ENCODE results near the gene GRB2. TPM values are rescaled to one million over a fixed set of nuclear protein-coding genes. Genes with fewer than 3 reads are reported as not detected.

The GRB2 gene
- total RNA-seq, 1 experiment from 2014 or later, result 92.6 TPM

- TF ChIP-seq ARID4B (CRISPR knock-in tag; IDR thresholded peaks at IDR 0.05; ENCODE audit: borderline replicate concordance) (no peak), ESRRA (CRISPR knock-in tag; IDR thresholded peaks at IDR 0.05; ENCODE audit: borderline replicate concordance) (no peak), CTCF (IDR thresholded peaks at IDR 0.05) (no peak)
- TF ChIP-seq, protein P1, sequence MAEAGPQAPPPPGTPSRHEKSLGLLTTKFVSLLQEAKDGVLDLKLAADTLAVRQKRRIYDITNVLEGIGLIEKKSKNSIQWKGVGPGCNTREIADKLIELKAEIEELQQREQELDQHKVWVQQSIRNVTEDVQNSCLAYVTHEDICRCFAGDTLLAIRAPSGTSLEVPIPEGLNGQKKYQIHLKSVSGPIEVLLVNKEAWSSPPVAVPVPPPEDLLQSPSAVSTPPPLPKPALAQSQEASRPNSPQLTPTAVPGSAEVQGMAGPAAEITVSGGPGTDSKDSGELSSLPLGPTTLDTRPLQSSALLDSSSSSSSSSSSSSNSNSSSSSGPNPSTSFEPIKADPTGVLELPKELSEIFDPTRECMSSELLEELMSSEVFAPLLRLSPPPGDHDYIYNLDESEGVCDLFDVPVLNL (CRISPR knock-in tag; IDR thresholded peaks at IDR 0.05; ENCODE audit: borderline replicate concordance, low read depth), result no peak
These were observed 48.7 kb upstream of the GRB2 start (continued) for GRCh38 chr17:75454193-75454592.

GRCh38 chr17:75450270-75450669, 44.8 kb upstream of the GRB2 start:
- peaks cover under 1% of the 10 kb centered on the region for H3K4me1 Mint-ChIP-seq
- POLR2A ChIA-PET, result no interaction called here
- DNase-seq (ENCODE audit: low spot score) (no peak), ATAC-seq (no peak)
- CTCF ChIA-PET, result no interaction called here
- H3K27me3 Mint-ChIP-seq (ENCODE audit: low read depth), result no peaks in the 10 kb centered on the region
- H3K27ac Mint-ChIP-seq, result no peak overlapping the region
- no peaks in the 10 kb centered on the region for H3K36me3 Mint-ChIP-seq
- H3K4me3 Mint-ChIP-seq, result no peak overlapping the region
- TF ChIP-seq, protein P2, sequence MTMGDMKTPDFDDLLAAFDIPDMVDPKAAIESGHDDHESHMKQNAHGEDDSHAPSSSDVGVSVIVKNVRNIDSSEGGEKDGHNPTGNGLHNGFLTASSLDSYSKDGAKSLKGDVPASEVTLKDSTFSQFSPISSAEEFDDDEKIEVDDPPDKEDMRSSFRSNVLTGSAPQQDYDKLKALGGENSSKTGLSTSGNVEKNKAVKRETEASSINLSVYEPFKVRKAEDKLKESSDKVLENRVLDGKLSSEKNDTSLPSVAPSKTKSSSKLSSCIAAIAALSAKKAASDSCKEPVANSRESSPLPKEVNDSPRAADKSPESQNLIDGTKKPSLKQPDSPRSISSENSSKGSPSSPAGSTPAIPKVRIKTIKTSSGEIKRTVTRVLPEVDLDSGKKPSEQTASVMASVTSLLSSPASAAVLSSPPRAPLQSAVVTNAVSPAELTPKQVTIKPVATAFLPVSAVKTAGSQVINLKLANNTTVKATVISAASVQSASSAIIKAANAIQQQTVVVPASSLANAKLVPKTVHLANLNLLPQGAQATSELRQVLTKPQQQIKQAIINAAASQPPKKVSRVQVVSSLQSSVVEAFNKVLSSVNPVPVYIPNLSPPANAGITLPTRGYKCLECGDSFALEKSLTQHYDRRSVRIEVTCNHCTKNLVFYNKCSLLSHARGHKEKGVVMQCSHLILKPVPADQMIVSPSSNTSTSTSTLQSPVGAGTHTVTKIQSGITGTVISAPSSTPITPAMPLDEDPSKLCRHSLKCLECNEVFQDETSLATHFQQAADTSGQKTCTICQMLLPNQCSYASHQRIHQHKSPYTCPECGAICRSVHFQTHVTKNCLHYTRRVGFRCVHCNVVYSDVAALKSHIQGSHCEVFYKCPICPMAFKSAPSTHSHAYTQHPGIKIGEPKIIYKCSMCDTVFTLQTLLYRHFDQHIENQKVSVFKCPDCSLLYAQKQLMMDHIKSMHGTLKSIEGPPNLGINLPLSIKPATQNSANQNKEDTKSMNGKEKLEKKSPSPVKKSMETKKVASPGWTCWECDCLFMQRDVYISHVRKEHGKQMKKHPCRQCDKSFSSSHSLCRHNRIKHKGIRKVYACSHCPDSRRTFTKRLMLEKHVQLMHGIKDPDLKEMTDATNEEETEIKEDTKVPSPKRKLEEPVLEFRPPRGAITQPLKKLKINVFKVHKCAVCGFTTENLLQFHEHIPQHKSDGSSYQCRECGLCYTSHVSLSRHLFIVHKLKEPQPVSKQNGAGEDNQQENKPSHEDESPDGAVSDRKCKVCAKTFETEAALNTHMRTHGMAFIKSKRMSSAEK (CRISPR knock-in tag; IDR thresholded peaks at IDR 0.05; ENCODE audit: borderline replicate concordance), result no peak
- TF ChIP-seq EMX1 (CRISPR knock-in tag; IDR thresholded peaks at IDR 0.05) (no peak), SOX15 (CRISPR knock-in tag; IDR thresholded peaks at IDR 0.05) (no peak), NFYB (CRISPR knock-in tag; conservative IDR thresholded peaks at IDR 0.05; ENCODE audit: low read depth) (no peak), SMAD4 (CRISPR knock-in tag; IDR thresholded peaks at IDR 0.05) (no peak), TEAD4 (CRISPR knock-in tag; IDR thresholded peaks at IDR 0.05) (no peak)
- TF ChIP-seq, protein P3, sequence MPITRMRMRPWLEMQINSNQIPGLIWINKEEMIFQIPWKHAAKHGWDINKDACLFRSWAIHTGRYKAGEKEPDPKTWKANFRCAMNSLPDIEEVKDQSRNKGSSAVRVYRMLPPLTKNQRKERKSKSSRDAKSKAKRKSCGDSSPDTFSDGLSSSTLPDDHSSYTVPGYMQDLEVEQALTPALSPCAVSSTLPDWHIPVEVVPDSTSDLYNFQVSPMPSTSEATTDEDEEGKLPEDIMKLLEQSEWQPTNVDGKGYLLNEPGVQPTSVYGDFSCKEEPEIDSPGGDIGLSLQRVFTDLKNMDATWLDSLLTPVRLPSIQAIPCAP (CRISPR knock-in tag; IDR thresholded peaks at IDR 0.05), result no peak
- TF ChIP-seq, protein P4, sequence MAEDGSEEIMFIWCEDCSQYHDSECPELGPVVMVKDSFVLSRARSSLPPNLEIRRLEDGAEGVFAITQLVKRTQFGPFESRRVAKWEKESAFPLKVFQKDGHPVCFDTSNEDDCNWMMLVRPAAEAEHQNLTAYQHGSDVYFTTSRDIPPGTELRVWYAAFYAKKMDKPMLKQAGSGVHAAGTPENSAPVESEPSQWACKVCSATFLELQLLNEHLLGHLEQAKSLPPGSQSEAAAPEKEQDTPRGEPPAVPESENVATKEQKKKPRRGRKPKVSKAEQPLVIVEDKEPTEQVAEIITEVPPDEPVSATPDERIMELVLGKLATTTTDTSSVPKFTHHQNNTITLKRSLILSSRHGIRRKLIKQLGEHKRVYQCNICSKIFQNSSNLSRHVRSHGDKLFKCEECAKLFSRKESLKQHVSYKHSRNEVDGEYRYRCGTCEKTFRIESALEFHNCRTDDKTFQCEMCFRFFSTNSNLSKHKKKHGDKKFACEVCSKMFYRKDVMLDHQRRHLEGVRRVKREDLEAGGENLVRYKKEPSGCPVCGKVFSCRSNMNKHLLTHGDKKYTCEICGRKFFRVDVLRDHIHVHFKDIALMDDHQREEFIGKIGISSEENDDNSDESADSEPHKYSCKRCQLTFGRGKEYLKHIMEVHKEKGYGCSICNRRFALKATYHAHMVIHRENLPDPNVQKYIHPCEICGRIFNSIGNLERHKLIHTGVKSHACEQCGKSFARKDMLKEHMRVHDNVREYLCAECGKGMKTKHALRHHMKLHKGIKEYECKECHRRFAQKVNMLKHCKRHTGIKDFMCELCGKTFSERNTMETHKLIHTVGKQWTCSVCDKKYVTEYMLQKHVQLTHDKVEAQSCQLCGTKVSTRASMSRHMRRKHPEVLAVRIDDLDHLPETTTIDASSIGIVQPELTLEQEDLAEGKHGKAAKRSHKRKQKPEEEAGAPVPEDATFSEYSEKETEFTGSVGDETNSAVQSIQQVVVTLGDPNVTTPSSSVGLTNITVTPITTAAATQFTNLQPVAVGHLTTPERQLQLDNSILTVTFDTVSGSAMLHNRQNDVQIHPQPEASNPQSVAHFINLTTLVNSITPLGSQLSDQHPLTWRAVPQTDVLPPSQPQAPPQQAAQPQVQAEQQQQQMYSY (CRISPR knock-in tag; IDR thresholded peaks at IDR 0.05), result no peak
- H3K9me3 Mint-ChIP-seq, result no peaks in the 10 kb centered on the region
